GM19372 (cell line): ENCODE measurements around the gene ZNG1E.
"Not testable (repeated sequence)": the region's sequence is repeated elsewhere in the genome, so short reads cannot be mapped to it uniquely, and the experiment has no call there.

Experiments
- ATAC-seq: cut with Tn5 transposase; IDR thresholded peaks from one replicate; pipeline ENCODE4 v1.9.1; 2021; ENCODE audit warnings: mild to moderate bottlenecking, low read depth, moderate library complexity; ENCODE audit not compliant: unreplicated experiment

The ZNG1E gene

DNA sequence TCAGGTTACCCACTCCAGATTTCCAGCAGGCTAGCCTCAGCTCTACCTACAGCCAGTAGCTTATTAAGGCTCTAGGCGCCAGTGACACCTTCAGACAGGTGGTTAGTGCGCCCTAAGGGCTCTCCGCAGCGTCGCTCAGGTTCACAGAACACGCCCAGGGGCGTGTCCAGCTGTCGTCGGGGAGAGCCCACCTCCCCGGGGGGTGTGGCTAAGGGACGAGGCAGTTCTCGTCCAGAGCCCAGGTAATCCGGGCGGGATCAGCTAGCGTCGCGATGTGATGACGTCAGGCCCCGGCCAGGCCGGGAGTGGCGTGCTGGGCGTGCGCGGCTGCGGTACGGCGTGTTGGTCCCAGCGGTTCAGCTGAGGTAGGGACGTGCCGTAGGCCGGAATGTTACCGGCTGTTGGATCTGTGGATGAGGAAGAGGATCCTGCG lies at the start of gene ZNG1E:
ZNG1E (plus strand) TSS at position 340 of the 433 bp plus-strand sequence; CDS start at position 389, 49 bp downstream.
- not testable (repeated sequence) for ATAC-seq

DNA sequence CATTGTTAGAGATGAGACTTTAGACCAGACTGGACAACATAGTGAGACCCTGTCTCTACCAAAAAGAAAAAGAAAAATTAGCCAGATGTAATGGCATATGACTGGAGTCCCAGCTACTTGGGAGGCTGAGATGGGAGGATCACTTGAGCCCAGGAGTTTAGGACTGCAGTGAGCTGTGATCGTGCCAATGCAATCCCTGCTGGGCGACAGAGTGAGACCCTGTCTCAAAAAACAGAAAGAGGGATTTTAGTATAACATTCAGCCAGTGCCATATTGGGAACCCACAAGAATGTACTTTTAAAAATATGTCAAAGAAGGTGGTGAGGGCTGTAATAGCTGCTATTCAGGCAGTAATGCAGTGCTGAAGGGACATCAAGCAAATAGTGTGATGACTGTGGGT lies 2.1 kb upstream of the ZNG1E start:
- not testable (repeated sequence) for ATAC-seq

DNA sequence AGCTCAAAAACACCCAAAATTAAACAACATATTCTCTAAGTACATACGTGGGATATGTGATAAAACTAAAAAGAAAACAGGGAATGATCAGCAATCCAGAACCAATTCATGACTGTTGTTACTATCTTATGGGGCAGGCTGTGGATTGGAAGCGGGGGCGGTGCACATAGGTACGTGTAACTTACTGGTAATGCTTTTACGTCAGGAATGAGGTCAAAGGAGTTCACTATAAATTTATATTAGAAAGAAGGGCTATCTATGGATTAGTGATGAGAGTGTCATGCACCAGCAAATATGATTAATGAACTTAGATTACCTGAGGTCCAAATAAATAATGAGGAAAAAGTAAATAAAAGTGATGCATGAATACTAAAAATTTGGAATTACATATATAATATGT lies 710 bp upstream of the ZNG1E start:
- ATAC-seq: not testable (repeated sequence)

DNA sequence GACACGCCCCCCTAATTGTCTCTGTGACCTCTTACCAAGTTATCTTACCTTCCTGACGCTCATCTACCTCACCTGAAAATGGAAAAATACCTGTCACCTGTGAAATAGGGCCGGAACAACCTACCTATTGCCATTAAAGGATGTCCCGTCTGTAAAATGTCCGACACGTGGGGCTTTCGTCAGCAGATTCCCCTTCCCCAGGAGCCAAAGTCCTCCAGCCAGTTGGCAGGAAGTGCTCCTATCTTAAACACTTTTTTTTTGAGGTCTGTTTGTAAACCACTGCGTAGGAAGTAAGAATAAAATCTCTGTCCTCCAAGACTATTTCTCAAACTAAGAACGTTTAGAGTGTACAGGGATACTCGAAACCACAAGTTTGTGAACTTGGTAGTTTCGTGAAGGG lies 661 bp downstream of the ZNG1E start:
- not testable (repeated sequence) for ATAC-seq

DNA sequence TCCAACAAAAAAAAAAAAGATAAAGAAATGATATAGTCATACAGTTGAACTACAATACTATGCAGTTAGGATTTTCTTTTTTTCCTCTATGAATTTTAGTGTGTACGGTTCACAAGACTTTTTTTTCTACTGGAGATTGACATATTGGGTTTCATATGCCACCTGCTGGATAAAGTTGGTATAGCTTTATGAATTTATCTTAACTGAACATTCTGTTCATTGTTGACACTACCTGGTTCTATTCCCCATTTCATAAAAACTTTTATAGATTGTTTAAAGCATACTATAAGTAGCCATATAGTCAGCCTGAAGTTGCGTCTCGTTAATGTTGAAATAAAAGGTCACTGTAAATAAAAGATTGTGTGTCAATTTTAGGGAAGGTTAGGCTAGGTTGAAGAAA lies 2.8 kb downstream of the ZNG1E start:
- ATAC-seq: not testable (repeated sequence)

DNA sequence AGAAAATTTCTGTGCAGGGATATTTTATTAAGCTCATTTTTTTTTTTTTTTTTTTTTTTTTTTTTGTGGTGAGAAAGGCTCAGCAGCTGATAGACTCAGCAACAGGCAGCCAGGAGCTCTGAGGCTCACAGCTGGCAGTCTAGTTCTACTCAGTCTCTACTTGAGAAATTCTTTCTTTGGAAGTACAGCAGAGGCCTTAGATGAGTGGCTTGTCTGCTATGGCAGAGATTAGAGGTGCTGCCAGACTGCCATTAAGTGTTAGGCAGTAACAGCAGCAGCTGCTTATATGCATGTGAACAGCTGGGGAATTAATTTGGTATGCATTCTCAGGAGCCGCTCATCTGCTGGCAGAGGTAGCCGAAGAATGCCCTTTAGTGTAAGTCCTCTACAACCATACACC lies 27.8 kb downstream of the ZNG1E start:
- ATAC-seq: not testable (repeated sequence)

DNA sequence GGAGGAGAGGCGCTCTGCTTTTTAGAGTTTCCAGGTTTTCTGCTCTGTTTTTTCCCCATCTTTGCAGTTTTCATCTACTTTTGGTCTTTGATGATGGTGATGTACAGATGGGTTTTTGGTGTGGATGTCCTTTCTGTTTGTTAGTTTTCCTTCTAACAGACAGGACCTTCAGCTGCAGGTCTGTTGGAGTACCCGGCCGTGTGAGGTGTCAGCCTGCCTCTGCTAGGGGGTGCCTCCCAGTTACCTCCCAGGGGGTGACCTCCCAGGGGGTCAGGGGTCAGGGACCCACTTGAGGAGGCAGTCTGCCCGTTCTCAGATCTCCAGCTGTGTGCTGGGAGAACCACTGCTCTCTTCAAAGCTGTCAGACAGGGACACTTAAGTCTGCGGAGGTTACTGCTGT lies 38.7 kb downstream of the ZNG1E start:
- ATAC-seq: not testable (repeated sequence)

DNA sequence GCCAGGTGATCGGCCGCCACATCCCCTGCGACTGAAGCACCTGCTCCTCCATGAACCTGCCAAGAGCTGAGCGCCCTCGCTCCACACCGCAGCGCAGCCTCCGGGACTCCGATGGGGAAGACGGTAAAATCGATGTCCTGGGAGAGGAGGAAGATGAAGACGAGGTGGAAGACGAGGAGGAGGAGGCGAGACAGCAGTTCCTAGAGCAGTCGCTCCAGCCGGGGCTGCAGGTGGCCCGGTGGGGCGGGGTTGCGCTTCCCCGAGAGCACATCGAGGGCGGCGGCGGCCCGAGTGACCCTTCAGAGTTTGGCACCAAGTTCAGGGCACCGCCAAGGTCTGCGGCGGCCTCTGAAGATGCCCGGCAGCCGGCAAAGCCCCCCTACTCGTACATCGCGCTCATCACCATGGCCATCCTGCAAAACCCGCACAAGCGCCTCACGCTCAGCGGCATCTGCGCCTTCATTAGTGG lies 61.4 kb downstream of the ZNG1E start, which contains the start of gene FOXD4L4:
FOXD4L4 (plus strand) TSS at position 51 of the 469 bp plus-strand sequence; CDS start at position 51, 0 bp downstream.
- ATAC-seq: not testable (repeated sequence)

DNA sequence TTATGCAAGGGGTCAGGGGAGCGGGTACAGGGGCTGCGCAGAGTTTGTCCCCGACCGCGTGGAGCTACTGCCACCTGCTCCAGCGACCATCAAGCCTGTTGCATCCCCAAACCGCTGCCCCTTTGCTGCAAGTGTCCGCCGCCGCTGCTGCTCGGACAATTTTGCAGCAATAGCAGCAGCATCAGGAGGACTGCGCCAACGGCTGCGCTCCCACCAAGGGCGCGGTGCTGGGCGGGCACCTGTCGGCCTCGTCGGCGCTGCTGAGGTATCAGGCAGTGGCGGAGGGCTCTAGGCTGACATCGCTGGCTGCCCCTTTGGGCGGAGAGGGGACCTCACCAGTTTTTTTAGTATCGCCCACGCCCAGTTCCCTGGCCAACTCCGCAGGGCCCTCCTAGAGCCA lies 62.4 kb downstream of the ZNG1E start:
- ATAC-seq: not testable (repeated sequence)
